Psoas muscle (tissue), 8 donors: Measurements from ENCODE around the gene ETF1. TPM values are rescaled to one million over a fixed set of nuclear protein-coding genes. Genes with fewer than 3 reads are reported as not detected.
A peak's percentile ranks its signal among the peaks of the same experiment; 100 is the strongest.
"Not testable (repeated sequence)": the region's sequence is repeated elsewhere in the genome, so short reads cannot be mapped to it uniquely, and the experiment has no call there.

Source experiments
- ATAC-seq, 4 donors: fragments of 200-7000 bp; cut with Tn5 transposase; one replicate each; pipeline ENCODE4 v1.9.1; 2020; ENCODE audit warnings: moderate library complexity in 3 of 4, mild to moderate bottlenecking in 2 of 4
- DNase-seq, 2 donors: peaks; one replicate each; pipeline ENCODE4 v3.0.0-alpha.2; 2020
- H3K27ac ChIP-seq: fragments of 200-600 bp; one replicate; pipeline ENCODE4 v1.8.0; 2022
- H3K27me3 ChIP-seq, 3 donors: fragments of 200-600 bp in 1 of 3; one replicate each; pipeline versions ENCODE4 v1.6.1 to v1.8.0; 2013 to 2022; ENCODE audit warnings: low read length in 2 of 3, mild to moderate bottlenecking in 2 of 3, moderate library complexity in 1 of 3; ENCODE audit not compliant: insufficient read depth in 3 of 3
- H3K36me3 ChIP-seq, 2 donors: fragments of 200-600 bp in 1 of 2; one replicate each; pipeline versions ENCODE4 v1.6.1 to v1.8.0; 2013 to 2022; ENCODE audit warnings: low read depth in 1 of 2, mild to moderate bottlenecking in 1 of 2, moderate library complexity in 1 of 2; ENCODE audit not compliant: insufficient read depth in 1 of 2
- H3K4me1 ChIP-seq: fragments of 200-600 bp; one replicate; pipeline ENCODE4 v1.8.0; 2022
- H3K4me3 ChIP-seq: fragments of 200-600 bp; one replicate; pipeline ENCODE4 v1.8.0; 2022; ENCODE audit warnings: mild to moderate bottlenecking
- H3K9me3 ChIP-seq: fragments of 200-600 bp; one replicate; pipeline ENCODE4 v1.8.0; 2022
- WGBS, 3 donors: extraction: QIAGEN DNeasy Blood & Tissue Kit; methylation state at CpG; one replicate each; pipeline versions ENCODE4 v1.1.6 to v1.1.7; 2013; 5-methylcytosine and 5-hydroxymethylcytosine counted together
- intact Hi-C, 2 donors: fragments of 100-400 bp; cut with DNase I; formaldehyde crosslinking; loops; one replicate each; pipeline versions ENCODE4 v1.11.0 to v1.14.2; 2022
- polyA plus RNA-seq, 3 donors: library from polyadenylated mRNA; stranded (reverse); fragments of 200-250 nt; gene quantifications; one replicate each; pipeline ENCODE4 v1.2.3, GENCODE V29; 2013
- total RNA-seq, 4 donors: library from RNA; stranded (reverse); fragmentation: NEBNext Ultra II Directional in 2 of 4; extraction: Animal tissue kit (Norgen Biotek cat#: 25700) in 2 of 4; gene quantifications; one replicate each; pipeline versions ENCODE4 v1.2.1 to v1.2.4, GENCODE V29; 2021 to 2023
- TF ChIP-seq, protein P1 (sequence below): fragments of 200-600 bp; IDR thresholded peaks from one replicate; pipeline ENCODE4 v1.8.0; 2022; ENCODE audit warnings: antibody characterized with exemption
- donor health status: healthy with polysubstance abuse.
- donor health status: DM: no; HTN: no; CAD: no; lungs with moderate emphysema.
- donor health status: Bipolar disorder and iron deficiency.
- donor health status: healthy.
- donor health status: DM: yes; HTN: yes; CAD: no.
- donor health status: DM: no; HTN: no; CAD: no.
- donor health status: DM: no; HTN: no; CAD: no.
- donor health status: DM: yes; HTN: yes; CAD: no.

The ETF1 gene
- total and polyA plus RNA-seq, 7 donors = 72.3 to 212 (median 153) TPM

DNA sequence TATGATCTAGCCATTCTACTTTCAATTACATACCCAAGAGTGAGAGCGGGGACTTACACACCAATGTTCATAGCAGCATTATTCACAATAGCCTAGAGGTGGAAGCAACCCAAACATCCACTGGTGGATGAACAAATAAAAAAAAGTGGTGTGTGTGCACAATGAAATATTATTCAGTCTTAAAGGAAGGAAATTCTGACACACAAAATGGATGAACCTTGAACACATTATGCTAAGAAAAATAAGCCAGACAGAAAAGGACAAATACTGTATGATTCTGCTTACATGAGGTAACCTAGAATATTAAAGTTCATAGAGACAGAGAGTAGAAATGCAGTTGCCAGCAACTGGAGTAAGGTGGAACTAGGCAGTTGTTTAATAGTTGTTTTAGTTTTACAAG, 22.1 kb downstream of the ETF1 start:
- intact Hi-C loops = no loop called here

DNA sequence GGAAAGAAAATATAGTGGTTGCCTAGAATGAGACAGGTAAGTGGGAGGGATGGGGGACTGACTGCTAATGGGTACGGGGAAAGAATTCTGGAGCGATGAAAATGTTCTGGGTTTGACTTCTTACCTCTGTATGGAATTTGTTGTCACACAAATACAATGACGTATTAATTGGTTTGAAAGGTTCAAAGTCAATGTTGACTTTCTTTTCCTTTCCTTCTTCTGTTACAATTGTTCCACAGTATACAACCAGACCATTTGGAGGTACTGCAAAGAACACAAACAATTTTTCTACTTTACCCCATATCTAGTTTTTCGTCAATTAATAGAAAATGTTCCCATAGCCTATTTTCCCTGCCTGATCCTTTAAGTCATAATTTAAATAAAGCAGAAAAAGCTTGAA, 25.6 kb downstream of the ETF1 start:
- Histone ChIP-seq H3K9me3 (no peaks in the 10 kb centered on the region), H3K4me1 (peaks cover 7% of the 10 kb centered on the region), H3K27ac (no peak overlapping the region), H3K36me3 (peaks cover 7 to 63% of the 10 kb centered on the region in 2 donors), H3K27me3 (no peaks in the 10 kb centered on the region), H3K4me3 (no peak overlapping the region)
- TF ChIP-seq, protein P1, sequence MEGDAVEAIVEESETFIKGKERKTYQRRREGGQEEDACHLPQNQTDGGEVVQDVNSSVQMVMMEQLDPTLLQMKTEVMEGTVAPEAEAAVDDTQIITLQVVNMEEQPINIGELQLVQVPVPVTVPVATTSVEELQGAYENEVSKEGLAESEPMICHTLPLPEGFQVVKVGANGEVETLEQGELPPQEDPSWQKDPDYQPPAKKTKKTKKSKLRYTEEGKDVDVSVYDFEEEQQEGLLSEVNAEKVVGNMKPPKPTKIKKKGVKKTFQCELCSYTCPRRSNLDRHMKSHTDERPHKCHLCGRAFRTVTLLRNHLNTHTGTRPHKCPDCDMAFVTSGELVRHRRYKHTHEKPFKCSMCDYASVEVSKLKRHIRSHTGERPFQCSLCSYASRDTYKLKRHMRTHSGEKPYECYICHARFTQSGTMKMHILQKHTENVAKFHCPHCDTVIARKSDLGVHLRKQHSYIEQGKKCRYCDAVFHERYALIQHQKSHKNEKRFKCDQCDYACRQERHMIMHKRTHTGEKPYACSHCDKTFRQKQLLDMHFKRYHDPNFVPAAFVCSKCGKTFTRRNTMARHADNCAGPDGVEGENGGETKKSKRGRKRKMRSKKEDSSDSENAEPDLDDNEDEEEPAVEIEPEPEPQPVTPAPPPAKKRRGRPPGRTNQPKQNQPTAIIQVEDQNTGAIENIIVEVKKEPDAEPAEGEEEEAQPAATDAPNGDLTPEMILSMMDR = no peak
- WGBS, 3 donors = 94 to 98% (median 96%) methylated on average over 4 of the region's 4 CpGs
- intact Hi-C loops = no loop called here
- DNase-seq (no peak), ATAC-seq (no peak)

More for the DNA sequence above, 22.1 kb downstream of the ETF1 start:
- Histone ChIP-seq H3K4me1 (peaks cover 7% of the 10 kb centered on the region), H3K36me3 (peaks cover 4 to 28% of the 10 kb centered on the region in 2 donors), H3K9me3 (no peaks in the 10 kb centered on the region), H3K27me3 (no peaks in the 10 kb centered on the region), H3K4me3 (no peak overlapping the region), H3K27ac (no peak overlapping the region)
- WGBS, 3 donors = 94 to 100% (median 98%) methylated on average over 1 of the region's 1 CpG
- no peak for DNase-seq
- TF ChIP-seq, protein P1 = no peak
- no peak for ATAC-seq

DNA sequence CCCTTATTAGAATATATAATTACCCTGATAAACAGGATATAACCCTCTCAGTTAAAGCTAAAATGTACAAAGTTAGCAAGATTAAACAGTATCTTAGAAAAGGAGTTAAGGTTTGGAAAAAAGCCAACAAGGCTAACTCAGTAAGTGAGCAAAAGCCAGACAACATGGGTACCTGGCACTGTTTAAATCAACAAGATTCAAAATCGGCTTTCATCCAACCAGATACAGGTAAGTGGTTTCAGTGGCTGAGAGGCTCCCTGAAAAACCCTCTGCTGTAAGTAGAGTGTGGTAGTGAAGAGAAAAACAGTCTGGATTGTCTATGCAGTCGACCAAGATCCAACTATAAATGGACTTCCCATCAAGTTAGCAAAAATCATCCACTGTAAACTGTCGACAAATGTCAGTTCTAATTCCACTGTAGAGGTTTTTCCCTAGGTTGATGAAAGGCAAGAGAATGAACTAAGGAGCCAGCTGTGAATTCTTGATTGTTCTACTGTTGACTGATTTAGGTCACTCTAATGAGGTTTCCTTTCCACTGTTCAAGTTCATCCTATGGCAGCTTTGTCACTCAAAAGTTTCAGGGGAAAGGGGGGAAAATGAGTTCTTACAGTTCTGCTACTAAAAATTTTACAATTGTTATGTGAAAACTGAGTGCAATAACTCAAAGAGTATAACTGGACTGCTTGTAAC, 27.3 kb downstream of the ETF1 start:
- DNase-seq = no peak
- Histone ChIP-seq H3K27ac (no peak overlapping the region), H3K27me3 (no peaks in the 10 kb centered on the region), H3K4me1 (peaks cover 7% of the 10 kb centered on the region), H3K9me3 (no peaks in the 10 kb centered on the region), H3K36me3 (peaks cover 11 to 80% of the 10 kb centered on the region in 2 donors), H3K4me3 (no peak overlapping the region)
- no peak for ATAC-seq
- TF ChIP-seq, protein P1 = no peak
- intact Hi-C loops = no loop called here
- 90 to 93% (median 93%) methylated on average over 3 of the region's 3 CpGs for WGBS, 3 donors

DNA sequence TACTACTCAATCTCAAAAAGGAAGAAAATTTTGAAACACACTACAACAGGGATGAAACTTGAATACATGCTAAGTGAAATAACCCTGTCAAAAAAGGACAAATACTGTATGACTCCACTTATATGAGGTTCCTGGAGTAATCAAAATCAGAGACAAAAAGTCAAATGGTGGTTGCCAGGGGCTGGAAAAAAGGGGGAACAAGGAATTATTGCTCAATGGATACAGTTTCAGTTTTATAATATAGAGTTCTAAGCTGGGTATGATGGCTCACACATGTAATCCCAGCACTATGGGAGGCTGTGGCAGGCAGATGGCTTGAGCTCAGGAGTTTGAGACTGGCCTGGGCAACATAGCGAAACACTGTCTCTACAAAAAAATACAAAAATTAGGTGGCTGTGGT, 29.0 kb downstream of the ETF1 start:
- no peaks in the 10 kb centered on the region for H3K9me3 ChIP-seq
- H3K36me3 ChIP-seq = peaks cover 11 to 97% of the 10 kb centered on the region in 2 donors
- H3K4me3 ChIP-seq = no peak overlapping the region
- no peak overlapping the region for H3K27ac ChIP-seq
- H3K4me1 ChIP-seq = peaks cover 4% of the 10 kb centered on the region
- no peaks in the 10 kb centered on the region for H3K27me3 ChIP-seq
- intact Hi-C loops = no loop called here
- TF ChIP-seq, protein P1 = no peak
- 96 to 100% (median 98%) methylated on average over 1 of the region's 1 CpG for WGBS, 3 donors
- DNase-seq = no peak
- no peak for ATAC-seq

DNA sequence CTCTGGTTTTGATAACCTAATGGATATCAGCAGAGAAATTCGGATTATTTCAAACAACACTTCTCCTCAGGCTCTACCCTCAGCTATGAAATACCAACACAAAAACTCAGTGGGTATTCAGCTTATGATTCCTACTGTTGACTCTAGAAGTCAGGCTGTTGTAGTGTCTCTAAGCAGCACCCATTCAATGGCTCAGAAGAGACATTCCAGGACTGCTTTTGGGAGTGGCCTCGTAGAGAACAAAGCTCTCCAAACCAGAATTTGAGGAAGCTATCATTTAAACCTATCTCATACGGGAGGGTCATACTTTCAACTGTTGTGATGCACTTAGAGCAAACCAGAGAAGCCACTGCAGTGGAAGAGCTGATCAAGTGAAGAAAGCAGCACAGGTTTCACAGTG, 34.1 kb downstream of the ETF1 start:
- DNase-seq (no peak), ATAC-seq (no peak)
- TF ChIP-seq, protein P1 = no peak
- H3K4me1 ChIP-seq = peaks cover 8% of the 10 kb centered on the region
- no peaks in the 10 kb centered on the region for H3K9me3 ChIP-seq
- intact Hi-C loops = no loop called here
- H3K27ac ChIP-seq = no peak overlapping the region
- no peak overlapping the region for H3K4me3 ChIP-seq
- no peaks in the 10 kb centered on the region for H3K27me3 ChIP-seq
- WGBS, 3 donors = 67 to 77% (median 71%) methylated on average over 3 of the region's 3 CpGs
- H3K36me3 ChIP-seq = peaks cover 4 to 82% of the 10 kb centered on the region in 2 donors

DNA sequence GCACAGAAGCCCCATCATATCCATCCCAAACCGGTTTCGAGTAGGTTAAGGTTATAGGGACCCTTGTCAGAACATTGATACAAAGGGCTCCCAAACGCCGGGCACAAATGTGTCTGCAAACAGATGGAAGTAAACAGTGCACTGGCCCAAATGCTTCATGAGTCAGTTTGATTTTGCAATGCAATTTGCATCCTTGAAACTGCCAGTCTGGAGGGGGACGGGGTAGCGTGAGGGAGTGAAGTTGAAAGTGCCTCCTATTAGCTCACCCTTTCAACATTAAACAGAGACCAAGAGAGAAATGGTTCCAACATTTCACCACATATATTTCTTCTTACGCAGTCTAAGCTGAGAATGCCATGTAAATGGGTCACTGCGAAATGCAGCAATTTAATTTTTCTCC, 35.6 kb downstream of the ETF1 start:
- H3K4me1 ChIP-seq, DNase-seq, H3K27ac ChIP-seq, H3K27me3 ChIP-seq, intact Hi-C loops, H3K4me3 ChIP-seq, H3K9me3 ChIP-seq: not testable (repeated sequence)
- ATAC-seq = peak in 1 of 4 donors; percentile 23
- peaks cover 4 to 67% of the 10 kb centered on the region in 2 donors for H3K36me3 ChIP-seq
- 88 to 95% (median 90%) methylated on average over 8 of the region's 8 CpGs for whole genome bisulfite sequencing, 3 donors
